Measurements from ENCODE around the gene ARHGEF16. TPM values are rescaled to one million over a fixed set of nuclear protein-coding genes. Genes with fewer than 3 reads are reported as not detected.

ARHGEF16 gene
- total RNA-seq, 1 experiment from 2014 or later = 17.2 TPM

DNA sequence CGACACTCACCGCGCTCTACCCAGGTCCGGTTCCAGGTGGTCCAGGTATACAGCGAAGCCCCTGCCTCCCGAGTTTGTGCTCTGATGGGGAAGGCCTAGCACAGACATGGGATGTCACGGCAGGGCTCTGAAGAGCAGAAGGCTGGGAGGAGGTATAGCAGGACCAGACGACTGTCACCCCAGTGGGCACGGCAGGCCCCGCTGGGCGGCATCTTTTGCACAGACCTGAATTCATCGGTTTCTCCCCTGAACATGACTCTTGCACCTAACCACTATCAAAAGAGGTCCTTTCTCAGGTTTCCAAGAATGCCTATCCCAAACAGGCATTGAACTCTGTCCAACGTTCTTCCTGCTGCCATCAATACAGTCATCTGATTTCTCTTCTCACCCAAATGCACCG is 30.6 kb downstream of the ARHGEF16 start:
- Mint-ChIP-seq H3K36me3 (peaks cover 12% of the 10 kb centered on the region), H3K4me3 (no peak overlapping the region), H3K27ac (no peak overlapping the region), H3K4me1 (peaks cover 3% of the 10 kb centered on the region), H3K9me3 (peaks cover 14% of the 10 kb centered on the region), H3K27me3 (ENCODE audit: low read depth) (peaks cover 3% of the 10 kb centered on the region)
- ATAC-seq (no peak), DNase-seq (ENCODE audit: low spot score) (no peak)
- POLR2A ChIA-PET = interaction anchor here (0.6 kb wide), 1 partner anchor 303 kb away, joined by 3 read pairs; no protein-coding TSS in a partner anchor
- CTCF ChIA-PET = interaction anchor here (0.6 to 3.3 kb wide), 5 partner anchors 11 to 134 kb away, joined by 4 to 50 read pairs (median 6); no protein-coding TSS in a partner anchor
- no peak for TF ChIP-seq RORB (CRISPR knock-in tag; IDR thresholded peaks at IDR 0.05)
- TF ChIP-seq, protein P1, sequence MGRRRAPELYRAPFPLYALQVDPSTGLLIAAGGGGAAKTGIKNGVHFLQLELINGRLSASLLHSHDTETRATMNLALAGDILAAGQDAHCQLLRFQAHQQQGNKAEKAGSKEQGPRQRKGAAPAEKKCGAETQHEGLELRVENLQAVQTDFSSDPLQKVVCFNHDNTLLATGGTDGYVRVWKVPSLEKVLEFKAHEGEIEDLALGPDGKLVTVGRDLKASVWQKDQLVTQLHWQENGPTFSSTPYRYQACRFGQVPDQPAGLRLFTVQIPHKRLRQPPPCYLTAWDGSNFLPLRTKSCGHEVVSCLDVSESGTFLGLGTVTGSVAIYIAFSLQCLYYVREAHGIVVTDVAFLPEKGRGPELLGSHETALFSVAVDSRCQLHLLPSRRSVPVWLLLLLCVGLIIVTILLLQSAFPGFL (CRISPR knock-in tag; IDR thresholded peaks at IDR 0.05; ENCODE audit: borderline replicate concordance) = no peak
- no peak for TF ChIP-seq TEAD4 (CRISPR knock-in tag; IDR thresholded peaks at IDR 0.05)
- TF ChIP-seq, protein P2, sequence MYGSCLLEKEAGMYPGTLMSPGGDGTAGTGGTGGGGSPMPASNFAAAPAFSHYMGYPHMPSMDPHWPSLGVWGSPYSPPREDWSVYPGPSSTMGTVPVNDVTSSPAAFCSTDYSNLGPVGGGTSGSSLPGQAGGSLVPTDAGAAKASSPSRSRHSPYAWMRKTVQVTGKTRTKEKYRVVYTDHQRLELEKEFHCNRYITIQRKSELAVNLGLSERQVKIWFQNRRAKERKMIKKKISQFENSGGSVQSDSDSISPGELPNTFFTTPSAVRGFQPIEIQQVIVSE (CRISPR knock-in tag; IDR thresholded peaks at IDR 0.05; ENCODE audit: borderline replicate concordance) = no peak
- TF ChIP-seq ZNF317 (CRISPR knock-in tag; IDR thresholded peaks at IDR 0.05; ENCODE audit: borderline replicate concordance, low read depth) = no peak

DNA sequence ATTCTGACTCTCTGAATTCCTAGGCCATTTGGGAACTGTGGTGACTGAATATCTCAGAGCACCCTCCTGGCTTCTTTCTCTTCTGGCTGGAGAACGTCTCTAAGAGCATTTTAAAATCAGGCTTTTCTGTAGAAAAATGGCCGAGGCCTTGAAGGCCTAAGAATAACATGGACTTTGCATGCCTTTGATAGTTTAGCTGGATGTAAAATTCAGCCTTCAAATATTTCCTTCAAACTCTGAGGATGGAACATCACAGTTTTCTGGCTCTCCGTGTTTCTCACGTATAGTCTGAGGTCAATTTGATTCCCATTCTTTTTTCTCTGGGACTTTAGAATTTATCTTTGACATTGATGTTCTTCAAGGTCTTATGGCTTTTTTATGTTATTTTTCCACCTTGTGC is 34.0 kb downstream of the ARHGEF16 start:
- POLR2A ChIA-PET = no interaction called here

More for the DNA sequence above, 34.0 kb downstream of the ARHGEF16 start:
- peaks cover 3% of the 10 kb centered on the region for H3K27me3 Mint-ChIP-seq (ENCODE audit: low read depth)
- peaks cover 5% of the 10 kb centered on the region for H3K4me1 Mint-ChIP-seq
- ATAC-seq = no peak
- no peak overlapping the region for H3K27ac Mint-ChIP-seq
- no peak for DNase-seq (ENCODE audit: low spot score)
- H3K36me3 Mint-ChIP-seq = peaks cover 12% of the 10 kb centered on the region
- no peak overlapping the region for H3K4me3 Mint-ChIP-seq
- peaks cover 14% of the 10 kb centered on the region for H3K9me3 Mint-ChIP-seq
- TF ChIP-seq, protein P3, sequence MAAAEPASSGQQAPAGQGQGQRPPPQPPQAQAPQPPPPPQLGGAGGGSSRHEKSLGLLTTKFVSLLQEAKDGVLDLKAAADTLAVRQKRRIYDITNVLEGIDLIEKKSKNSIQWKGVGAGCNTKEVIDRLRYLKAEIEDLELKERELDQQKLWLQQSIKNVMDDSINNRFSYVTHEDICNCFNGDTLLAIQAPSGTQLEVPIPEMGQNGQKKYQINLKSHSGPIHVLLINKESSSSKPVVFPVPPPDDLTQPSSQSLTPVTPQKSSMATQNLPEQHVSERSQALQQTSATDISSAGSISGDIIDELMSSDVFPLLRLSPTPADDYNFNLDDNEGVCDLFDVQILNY (CRISPR knock-in tag; IDR thresholded peaks at IDR 0.05) = no peak
- TF ChIP-seq, protein P2 (CRISPR knock-in tag; IDR thresholded peaks at IDR 0.05; ENCODE audit: borderline replicate concordance) = no peak
- TF ChIP-seq, protein P4, sequence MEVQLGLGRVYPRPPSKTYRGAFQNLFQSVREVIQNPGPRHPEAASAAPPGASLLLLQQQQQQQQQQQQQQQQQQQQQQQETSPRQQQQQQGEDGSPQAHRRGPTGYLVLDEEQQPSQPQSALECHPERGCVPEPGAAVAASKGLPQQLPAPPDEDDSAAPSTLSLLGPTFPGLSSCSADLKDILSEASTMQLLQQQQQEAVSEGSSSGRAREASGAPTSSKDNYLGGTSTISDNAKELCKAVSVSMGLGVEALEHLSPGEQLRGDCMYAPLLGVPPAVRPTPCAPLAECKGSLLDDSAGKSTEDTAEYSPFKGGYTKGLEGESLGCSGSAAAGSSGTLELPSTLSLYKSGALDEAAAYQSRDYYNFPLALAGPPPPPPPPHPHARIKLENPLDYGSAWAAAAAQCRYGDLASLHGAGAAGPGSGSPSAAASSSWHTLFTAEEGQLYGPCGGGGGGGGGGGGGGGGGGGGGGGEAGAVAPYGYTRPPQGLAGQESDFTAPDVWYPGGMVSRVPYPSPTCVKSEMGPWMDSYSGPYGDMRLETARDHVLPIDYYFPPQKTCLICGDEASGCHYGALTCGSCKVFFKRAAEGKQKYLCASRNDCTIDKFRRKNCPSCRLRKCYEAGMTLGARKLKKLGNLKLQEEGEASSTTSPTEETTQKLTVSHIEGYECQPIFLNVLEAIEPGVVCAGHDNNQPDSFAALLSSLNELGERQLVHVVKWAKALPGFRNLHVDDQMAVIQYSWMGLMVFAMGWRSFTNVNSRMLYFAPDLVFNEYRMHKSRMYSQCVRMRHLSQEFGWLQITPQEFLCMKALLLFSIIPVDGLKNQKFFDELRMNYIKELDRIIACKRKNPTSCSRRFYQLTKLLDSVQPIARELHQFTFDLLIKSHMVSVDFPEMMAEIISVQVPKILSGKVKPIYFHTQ (CRISPR knock-in tag; IDR thresholded peaks at IDR 0.05) = no peak
- TF ChIP-seq FOXJ3 (CRISPR knock-in tag; IDR thresholded peaks at IDR 0.05; ENCODE audit: borderline replicate concordance) (no peak), CREB1 (CRISPR knock-in tag; IDR thresholded peaks at IDR 0.05) (no peak), ZNF671 (CRISPR knock-in tag; IDR thresholded peaks at IDR 0.05) (no peak), OVOL2 (CRISPR knock-in tag; IDR thresholded peaks at IDR 0.05; ENCODE audit: borderline replicate concordance) (no peak), ESRRA (CRISPR knock-in tag; IDR thresholded peaks at IDR 0.05; ENCODE audit: borderline replicate concordance) (no peak)
- TF ChIP-seq, protein P5, sequence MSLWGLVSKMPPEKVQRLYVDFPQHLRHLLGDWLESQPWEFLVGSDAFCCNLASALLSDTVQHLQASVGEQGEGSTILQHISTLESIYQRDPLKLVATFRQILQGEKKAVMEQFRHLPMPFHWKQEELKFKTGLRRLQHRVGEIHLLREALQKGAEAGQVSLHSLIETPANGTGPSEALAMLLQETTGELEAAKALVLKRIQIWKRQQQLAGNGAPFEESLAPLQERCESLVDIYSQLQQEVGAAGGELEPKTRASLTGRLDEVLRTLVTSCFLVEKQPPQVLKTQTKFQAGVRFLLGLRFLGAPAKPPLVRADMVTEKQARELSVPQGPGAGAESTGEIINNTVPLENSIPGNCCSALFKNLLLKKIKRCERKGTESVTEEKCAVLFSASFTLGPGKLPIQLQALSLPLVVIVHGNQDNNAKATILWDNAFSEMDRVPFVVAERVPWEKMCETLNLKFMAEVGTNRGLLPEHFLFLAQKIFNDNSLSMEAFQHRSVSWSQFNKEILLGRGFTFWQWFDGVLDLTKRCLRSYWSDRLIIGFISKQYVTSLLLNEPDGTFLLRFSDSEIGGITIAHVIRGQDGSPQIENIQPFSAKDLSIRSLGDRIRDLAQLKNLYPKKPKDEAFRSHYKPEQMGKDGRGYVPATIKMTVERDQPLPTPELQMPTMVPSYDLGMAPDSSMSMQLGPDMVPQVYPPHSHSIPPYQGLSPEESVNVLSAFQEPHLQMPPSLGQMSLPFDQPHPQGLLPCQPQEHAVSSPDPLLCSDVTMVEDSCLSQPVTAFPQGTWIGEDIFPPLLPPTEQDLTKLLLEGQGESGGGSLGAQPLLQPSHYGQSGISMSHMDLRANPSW (CRISPR knock-in tag; conservative IDR thresholded peaks at IDR 0.05; ENCODE audit: low read depth) = no peak
- TF ChIP-seq, protein P6, sequence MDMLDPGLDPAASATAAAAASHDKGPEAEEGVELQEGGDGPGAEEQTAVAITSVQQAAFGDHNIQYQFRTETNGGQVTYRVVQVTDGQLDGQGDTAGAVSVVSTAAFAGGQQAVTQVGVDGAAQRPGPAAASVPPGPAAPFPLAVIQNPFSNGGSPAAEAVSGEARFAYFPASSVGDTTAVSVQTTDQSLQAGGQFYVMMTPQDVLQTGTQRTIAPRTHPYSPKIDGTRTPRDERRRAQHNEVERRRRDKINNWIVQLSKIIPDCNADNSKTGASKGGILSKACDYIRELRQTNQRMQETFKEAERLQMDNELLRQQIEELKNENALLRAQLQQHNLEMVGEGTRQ (CRISPR knock-in tag; IDR thresholded peaks at IDR 0.05) = no peak
- TF ChIP-seq, protein P7, sequence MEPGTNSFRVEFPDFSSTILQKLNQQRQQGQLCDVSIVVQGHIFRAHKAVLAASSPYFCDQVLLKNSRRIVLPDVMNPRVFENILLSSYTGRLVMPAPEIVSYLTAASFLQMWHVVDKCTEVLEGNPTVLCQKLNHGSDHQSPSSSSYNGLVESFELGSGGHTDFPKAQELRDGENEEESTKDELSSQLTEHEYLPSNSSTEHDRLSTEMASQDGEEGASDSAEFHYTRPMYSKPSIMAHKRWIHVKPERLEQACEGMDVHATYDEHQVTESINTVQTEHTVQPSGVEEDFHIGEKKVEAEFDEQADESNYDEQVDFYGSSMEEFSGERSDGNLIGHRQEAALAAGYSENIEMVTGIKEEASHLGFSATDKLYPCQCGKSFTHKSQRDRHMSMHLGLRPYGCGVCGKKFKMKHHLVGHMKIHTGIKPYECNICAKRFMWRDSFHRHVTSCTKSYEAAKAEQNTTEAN (CRISPR knock-in tag; IDR thresholded peaks at IDR 0.05) = no peak
- TF ChIP-seq, protein P8, sequence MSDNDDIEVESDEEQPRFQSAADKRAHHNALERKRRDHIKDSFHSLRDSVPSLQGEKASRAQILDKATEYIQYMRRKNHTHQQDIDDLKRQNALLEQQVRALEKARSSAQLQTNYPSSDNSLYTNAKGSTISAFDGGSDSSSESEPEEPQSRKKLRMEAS (CRISPR knock-in tag; IDR thresholded peaks at IDR 0.05) = no peak
- CTCF ChIA-PET = interaction anchor here (1.0 to 4.0 kb wide), 5 partner anchors 10 to 133 kb away, joined by 3 to 84 read pairs (median 3); no protein-coding TSS in a partner anchor

All from WTC11 (cell line).